ENCODE measurements around the gene RAB12.
"Not testable (repeated sequence)": the region's sequence is repeated elsewhere in the genome, so short reads cannot be mapped to it uniquely, and the experiment has no call there.

The RAB12 gene

GRCh38 chr18:8610459-8610851 lies 1.2 kb downstream of the RAB12 start:
- FAIRE-seq (no peak), DNase-seq (ENCODE audit: insufficient read length, low spot score) (no peak)

- FAIRE-seq (no peak), DNase-seq (ENCODE audit: insufficient read length, low spot score) (no peak)
Observed at GRCh38 chr18:8611916-8612576, 2.8 kb downstream of the RAB12 start.

- no peak for FAIRE-seq
Observed at GRCh38 chr18:8614875-8615274, 5.6 kb downstream of the RAB12 start.

DNA sequence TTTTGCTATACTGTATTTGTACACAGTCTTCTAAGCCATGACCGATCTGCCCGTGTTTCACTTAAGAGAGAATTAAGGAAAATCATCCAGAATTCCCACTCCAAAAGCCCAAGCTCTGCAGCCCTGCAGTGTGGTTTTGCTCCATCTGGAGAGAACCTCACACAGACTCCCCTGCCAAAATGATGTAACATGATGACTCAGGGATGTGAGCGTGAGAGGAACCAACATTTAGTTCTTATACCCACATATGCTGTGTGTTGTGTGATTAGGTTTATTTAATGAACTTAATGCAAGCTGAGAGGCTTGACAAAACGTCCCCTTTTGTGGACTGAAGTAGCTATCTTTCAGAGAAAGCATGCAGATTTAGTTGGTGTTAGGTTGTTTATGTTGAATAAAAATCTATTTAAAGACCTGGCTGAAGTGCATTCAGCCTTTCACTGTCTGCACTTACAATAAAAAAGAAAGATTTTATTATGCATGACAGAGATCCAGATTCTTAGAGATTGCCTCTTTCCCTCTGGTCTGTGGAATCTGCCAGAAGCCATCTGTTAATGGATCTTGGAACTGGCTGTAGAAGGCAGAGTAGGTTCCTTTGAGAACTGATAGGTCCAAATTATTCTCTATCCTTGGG lies 6.3 kb downstream of the RAB12 start:
- no peak for DNase-seq (ENCODE audit: insufficient read length, low spot score)
- no peak for FAIRE-seq

More at GRCh38 chr18:8614875-8615274, 5.6 kb downstream of the RAB12 start:
- no peak for DNase-seq (ENCODE audit: insufficient read length, low spot score)

DNA sequence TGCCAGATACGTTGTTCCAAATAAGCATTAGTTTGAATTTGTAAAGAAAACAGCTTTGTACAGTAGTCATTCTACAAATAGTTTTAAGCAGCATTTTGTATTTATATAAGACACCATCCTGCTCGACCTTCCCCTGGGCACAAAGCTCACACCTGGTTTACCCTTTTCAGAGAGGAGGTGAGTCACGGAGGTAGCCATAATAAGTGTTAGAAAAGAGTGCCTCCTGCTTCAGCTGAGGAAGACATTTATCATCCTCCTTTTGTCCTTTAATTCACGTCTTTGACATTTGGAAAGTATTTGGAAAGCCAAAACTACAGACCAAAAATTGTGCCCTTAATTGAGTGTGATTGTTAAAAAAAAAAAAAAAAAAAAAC lies 6.8 kb downstream of the RAB12 start:
- FAIRE-seq = no peak
- no peak for DNase-seq (ENCODE audit: insufficient read length, low spot score)

- no peak for DNase-seq (ENCODE audit: insufficient read length, low spot score)
- FAIRE-seq = no peak
Observed at GRCh38 chr18:8617907-8618306, 8.7 kb downstream of the RAB12 start.

- DNase-seq (ENCODE audit: insufficient read length, low spot score) (no peak), FAIRE-seq (no peak)
Observed at GRCh38 chr18:8619041-8619440, 9.8 kb downstream of the RAB12 start.

DNA sequence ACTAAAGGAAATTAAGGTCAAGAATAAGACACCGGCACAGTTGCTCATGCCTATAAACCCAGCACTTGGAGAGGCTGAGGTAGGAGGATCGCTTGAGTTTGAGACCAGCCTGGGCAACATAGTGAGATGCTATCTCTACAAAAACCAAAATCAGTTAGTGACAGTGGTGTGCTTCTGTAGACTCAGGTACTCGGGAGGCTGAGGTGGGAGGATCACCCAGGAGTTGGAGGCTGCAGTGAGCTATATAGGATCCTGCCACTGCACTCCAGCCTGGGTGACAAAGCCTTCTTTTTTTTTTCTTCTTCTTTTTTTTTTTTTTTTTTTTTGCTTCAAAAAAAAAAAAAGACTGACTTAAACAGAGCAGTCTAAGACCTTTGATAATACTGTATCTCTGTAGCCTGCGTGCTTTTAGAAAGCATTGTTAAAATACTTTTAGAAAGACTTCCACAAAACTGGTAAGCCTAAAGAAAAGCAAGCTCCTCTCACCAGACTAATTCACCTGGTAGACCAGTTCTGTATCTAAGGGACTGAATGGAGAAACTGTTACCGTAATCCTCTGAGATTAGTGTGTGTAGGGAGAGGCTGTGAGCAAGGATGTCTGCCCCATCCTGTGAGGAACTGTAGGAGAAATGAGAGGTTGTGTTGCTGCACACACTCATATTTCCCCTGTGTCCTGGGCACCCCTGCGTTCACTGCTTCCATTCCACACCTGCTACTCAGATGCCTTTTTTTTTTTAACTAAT lies 10.8 kb downstream of the RAB12 start:
- DNase-seq (ENCODE audit: insufficient read length, low spot score) (no peak), FAIRE-seq (no peak)

GRCh38 chr18:8620845-8621244 lies 11.6 kb downstream of the RAB12 start:
- FAIRE-seq (no peak), DNase-seq (ENCODE audit: insufficient read length, low spot score) (no peak)

- FAIRE-seq = not testable (repeated sequence)
Observed at GRCh38 chr18:8622625-8623024, 13.4 kb downstream of the RAB12 start.

DNA sequence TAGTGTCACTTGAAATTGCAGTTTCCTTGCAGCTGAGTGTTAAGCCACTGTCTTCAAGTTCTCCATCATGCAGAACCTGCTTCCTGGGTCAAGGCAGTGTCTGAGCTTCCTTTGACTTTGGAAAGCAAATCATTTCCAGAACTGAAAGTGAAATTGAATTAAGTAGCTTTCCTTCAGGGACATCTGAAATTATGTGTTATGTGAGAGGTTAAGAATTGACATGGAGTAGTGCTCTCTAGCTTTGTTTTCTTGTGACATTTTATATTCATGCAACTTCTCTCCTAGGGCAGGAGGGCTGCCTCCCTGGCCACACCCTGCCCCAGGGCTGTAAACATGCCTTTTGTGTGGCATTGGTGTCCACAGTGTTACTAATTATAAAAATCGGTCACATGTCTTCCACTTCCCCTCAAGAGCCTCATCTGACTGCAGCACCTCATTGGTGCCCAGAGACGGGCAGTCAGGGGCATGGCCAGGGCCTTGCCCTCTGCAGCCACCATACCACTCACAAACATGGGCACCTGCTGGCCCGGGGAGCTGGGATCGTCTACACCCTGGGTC lies 14.4 kb downstream of the RAB12 start:
- DNase-seq (ENCODE audit: insufficient read length, low spot score) (no peak), FAIRE-seq (peak; percentile 89)

More at GRCh38 chr18:8622625-8623024, 13.4 kb downstream of the RAB12 start:
- DNase-seq (ENCODE audit: insufficient read length, low spot score) = not testable (repeated sequence)

DNA sequence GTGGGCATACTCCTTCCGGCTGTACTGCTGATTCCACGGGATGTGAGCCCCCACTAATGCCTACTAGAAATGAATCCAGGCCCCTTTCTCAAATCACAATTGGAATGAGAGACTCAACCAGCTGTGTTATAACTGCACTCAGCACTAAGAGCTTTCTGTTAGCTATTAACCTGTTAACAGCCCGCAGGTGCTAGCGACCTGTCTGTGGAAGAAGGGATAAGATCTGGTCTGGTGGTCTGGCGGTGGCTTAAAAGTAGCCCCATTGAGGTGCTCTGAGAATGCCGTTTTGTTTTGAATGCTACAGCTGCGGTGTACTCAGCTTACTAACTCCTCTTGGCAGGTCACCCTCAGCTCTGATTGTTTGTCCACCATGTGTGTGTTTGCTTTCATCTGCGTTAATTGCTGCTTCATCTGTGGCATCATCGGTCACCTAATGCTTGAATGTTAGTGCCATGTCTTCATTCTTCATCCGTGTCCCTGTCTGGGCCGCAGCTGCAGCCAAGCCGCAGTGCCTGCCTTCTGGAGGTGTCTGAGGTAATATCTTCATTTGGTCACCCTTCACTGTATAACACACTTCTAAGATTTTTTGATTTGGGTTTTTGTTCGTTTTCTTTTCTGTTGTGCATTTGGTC lies 16.3 kb downstream of the RAB12 start:
- no peak for FAIRE-seq

DNA sequence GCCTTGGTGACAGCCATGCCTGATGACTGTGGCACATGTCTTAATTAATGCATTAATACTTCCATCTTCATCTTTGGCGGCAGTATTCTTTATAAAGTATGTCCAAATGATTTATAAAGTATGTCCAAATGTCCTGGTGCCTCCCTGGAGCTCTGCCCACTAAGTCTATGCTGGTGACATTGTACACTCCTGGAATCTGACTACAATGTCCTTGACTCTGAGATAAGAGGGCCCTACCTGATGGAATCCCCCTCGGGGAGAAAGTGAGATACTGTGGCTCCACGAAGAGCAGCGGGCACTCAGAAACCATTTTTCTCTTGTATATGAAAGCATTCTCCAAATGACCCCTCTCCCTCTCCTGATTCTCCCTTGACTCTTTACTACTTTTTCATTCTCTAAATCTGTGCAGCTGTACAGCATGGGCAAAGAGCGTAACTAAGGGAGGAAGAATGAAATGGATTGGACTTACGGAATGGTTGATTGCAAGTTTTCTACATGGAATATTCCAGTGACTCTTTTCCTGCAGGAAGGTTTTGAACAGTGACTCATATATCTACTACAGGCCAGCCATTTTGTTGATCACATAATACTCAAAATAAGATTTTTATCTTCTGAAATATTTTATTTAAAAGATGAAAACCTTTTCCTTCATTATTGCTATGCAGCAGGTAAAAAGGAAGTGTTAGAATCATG lies 17.3 kb downstream of the RAB12 start:
- FAIRE-seq = no peak

More for the DNA sequence above, 16.3 kb downstream of the RAB12 start:
- DNase-seq (ENCODE audit: insufficient read length, low spot score) = no peak

GRCh38 chr18:8627107-8627472 lies 17.9 kb downstream of the RAB12 start:
- no peak for FAIRE-seq
- no peak for DNase-seq (ENCODE audit: insufficient read length, low spot score)

More for the DNA sequence above, 17.3 kb downstream of the RAB12 start:
- no peak for DNase-seq (ENCODE audit: insufficient read length, low spot score)

- FAIRE-seq (no peak), DNase-seq (ENCODE audit: insufficient read length, low spot score) (no peak)
Observed at GRCh38 chr18:8627540-8627939, 18.3 kb downstream of the RAB12 start.

- DNase-seq (ENCODE audit: insufficient read length, low spot score) (no peak), FAIRE-seq (no peak)
Observed at GRCh38 chr18:8629602-8630001, 20.4 kb downstream of the RAB12 start.

DNA sequence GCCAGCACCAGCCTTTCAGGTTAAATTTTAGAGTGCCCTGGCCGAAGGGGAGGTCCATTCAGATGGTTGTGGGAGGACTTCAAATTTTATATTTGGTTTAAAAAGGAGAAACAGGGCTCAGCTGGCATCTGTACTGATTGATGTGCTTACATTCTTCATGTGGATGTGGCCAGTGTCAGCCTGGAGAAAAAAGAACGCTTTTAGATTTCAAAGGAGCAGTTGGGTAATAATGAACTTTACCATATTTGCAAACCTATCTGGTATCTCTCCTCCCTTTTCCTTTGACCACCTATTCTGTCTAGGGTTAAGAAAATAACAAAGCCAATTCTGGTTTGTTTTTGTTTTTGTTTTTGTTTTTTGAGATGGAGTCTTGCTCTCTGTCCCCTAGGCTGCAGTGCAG lies 21.3 kb downstream of the RAB12 start:
- DNase-seq (ENCODE audit: insufficient read length, low spot score) (no peak), FAIRE-seq (no peak)

DNA sequence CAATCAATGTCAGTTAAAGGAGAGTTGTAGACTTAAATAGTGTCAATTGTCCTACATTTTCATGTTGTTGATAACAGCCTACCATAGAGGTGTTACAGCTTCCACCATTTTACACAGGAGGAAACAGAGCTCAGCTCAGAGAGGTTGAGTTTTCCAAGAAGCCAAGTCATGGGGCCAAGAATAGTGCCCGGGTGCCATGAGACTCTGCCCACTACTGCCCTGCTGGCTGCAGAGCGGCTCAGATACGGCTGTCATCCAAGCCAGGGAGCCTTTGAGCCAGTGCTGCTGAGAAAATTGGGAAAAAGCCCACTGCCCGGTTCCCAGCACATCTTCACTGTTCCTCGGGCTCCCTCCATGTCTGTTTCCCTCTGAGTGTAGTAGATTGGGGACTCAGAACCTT lies 22.0 kb downstream of the RAB12 start:
- no peak for DNase-seq (ENCODE audit: insufficient read length, low spot score)
- FAIRE-seq = no peak

GRCh38 chr18:8632386-8632785 lies 23.1 kb downstream of the RAB12 start:
- FAIRE-seq (no peak), DNase-seq (ENCODE audit: insufficient read length, low spot score) (no peak)

DNA sequence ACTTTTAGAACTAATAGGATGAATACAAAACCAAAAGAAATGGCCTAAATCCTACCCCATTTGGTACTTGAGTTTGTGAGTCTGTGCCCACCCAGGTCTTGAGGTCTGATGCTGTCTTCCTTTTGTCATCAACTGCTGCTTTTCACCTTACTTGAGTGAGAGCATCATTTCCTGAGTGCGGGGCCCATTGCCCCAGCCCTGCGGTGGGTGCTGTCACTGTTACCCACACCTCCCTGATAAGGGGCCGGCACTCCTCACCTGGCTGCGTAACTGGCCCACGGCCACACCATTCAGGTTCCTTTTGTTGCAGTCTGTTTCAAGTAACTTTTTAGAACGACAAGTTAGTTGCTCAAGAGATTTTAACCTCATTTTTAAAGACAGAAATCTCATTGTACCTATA lies 25.3 kb downstream of the RAB12 start:
- no peak for FAIRE-seq
- DNase-seq (ENCODE audit: insufficient read length, low spot score) = no peak

GRCh38 chr18:8635087-8635486 lies 25.9 kb downstream of the RAB12 start:
- no peak for FAIRE-seq
- DNase-seq (ENCODE audit: insufficient read length, low spot score) = no peak

Data from GM19239 (cell line).